Right lobe of liver (tissue), 4 donors: ENCODE results near the gene CDH12.

Experiments
- CTCF ChIP-seq, 4 donors: fragments of 200-600 bp in 3 of 4; fragments of 450-650 bp in 1 of 4; IDR thresholded peaks; one replicate each; pipeline versions ENCODE4 v1.5.1 to v1.8.0; 2016 to 2022; ENCODE audit warnings: antibody characterized with exemption in 4 of 4, mild to moderate bottlenecking in 2 of 4
- POLR2A ChIP-seq: fragments of 450-650 bp; IDR thresholded peaks from one replicate; pipeline ENCODE4 v1.6.1; 2017; ENCODE audit warnings: antibody characterized with exemption, mild to moderate bottlenecking
- donor health status: DM: no; HTN: no; CAD: no.
- donor health status: DM: no; HTN: no; CAD: no.
- donor health status: DM: no; HTN: yes; CAD: no.

DNA sequence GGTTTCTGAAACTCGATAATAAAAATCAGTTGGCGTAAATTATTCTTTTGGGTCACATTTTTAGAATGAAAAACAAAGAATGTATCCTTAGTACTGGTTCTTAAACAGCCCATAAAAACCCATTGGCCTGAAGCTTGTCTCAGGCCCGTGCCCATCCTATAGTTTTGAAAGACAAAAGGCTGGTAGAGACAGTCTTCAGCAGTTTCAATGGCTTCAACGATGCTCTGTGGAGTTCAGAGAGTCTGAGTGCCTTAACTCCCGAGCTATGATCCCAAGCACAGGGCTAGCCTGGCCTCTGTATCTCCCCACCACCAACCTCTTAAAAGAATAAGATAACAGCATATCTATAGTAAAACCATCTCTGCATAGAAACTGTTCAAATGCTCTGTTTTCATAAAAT, 595.0 kb downstream of the CDH12 start:
- TF ChIP-seq CTCF (IDR thresholded peaks at IDR 0.05) (no peak), POLR2A (no peak)
